HCT116 (cell line): ENCODE results near the gene RBMY1J. TPM values are rescaled to one million over a fixed set of nuclear protein-coding genes. Genes with fewer than 3 reads are reported as not detected.
"Not testable (repeated sequence)": the region's sequence is repeated elsewhere in the genome, so short reads cannot be mapped to it uniquely, and the experiment has no call there.

Source experiments
- ATAC-seq: fragments of 200-7000 bp; cut with Tn5 transposase; 2 replicates; pipeline ENCODE4 v1.9.1; 2020; ENCODE audit warnings: mild to moderate bottlenecking, moderate library complexity
- BruUV-seq: library from RNA; stranded (reverse); fragments of 400-500 nt; replicated peaks from 2 replicates; lab custom pipeline; 2021; lab: Mats Ljungman, UMichigan
- CTCF ChIA-PET: fragments of 300-600 bp; sonication (Branson Sonifier 250); formaldehyde crosslinking; loops from one replicate; lab custom pipeline; 2021; ENCODE audit warnings: antibody characterized with exemption; lab: Charles Lee
- POLR2A ChIA-PET: fragments of 300-600, 350-600 bp; sonication (Branson Sonifier 250); formaldehyde crosslinking; loops from one replicate; lab custom pipeline; 2021; ENCODE audit warnings: antibody characterized with exemption; lab: Charles Lee
- RAD21 ChIA-PET, 2 experiments: fragments of 300-600 bp; sonication (Branson Sonifier 250); formaldehyde crosslinking; loops; one replicate each; lab custom pipeline; 2023; ENCODE audit warnings: low total read pairs in 2 of 2; ENCODE audit not compliant: uncharacterized antibody in 2 of 2, unreplicated experiment in 2 of 2, low non-redundant PET in 1 of 2; lab: Charles Lee
- DNase-seq: peaks from one replicate; pipeline ENCODE4 v3.0.0-alpha.2; 2010; ENCODE audit warnings: low read depth, low spot score
- H2AFZ ChIP-seq: fragments of 200-600 bp; shearing (Covaris generic), sonication (generic); 2 replicates; pipeline ENCODE4 v1.6.1; 2017; ENCODE audit warnings: low read depth, mixed run types, mixed read lengths, antibody characterized with exemption, low read length; ENCODE audit not compliant: poor library complexity, severe bottlenecking
- H3K27ac ChIP-seq: 2 replicates; pipeline ENCODE4 v1.5.1; 2012; ENCODE audit warnings: low read depth, low read length
- H3K27me3 ChIP-seq: fragments of 200-600 bp; sonication (generic); 2 replicates; pipeline ENCODE4 v1.6.1; 2016; ENCODE audit warnings: mixed run types, low read length, mixed read lengths; ENCODE audit not compliant: insufficient read depth
- H3K36me3 ChIP-seq, 2 experiments: fragments of 200-500 bp in 1 of 2; fragments of 200-600 bp in 1 of 2; sonication (Bioruptor generic) in 1 of 2; sonication (generic) in 1 of 2; 2 replicates each; pipeline versions ENCODE4 v1.5.1 to v1.6.1; 2014 to 2016; ENCODE audit warnings: low read length in 2 of 2, inconsistent platforms in 1 of 2, mixed read lengths in 1 of 2, mixed run types in 1 of 2; ENCODE audit not compliant: insufficient read depth in 2 of 2, control insufficient read depth in 1 of 2
- H3K4me1 ChIP-seq, 2 experiments: fragments of 200-600 bp in 1 of 2; sonication (generic) in 1 of 2; 2 replicates each; pipeline versions ENCODE4 v1.5.1 to v1.6.1; 2012 to 2017; ENCODE audit warnings: low read length in 2 of 2, inconsistent platforms in 1 of 2, mild to moderate bottlenecking in 1 of 2, mixed read lengths in 1 of 2, mixed run types in 1 of 2, moderate library complexity in 1 of 2; ENCODE audit not compliant: insufficient read depth in 2 of 2, control insufficient read depth in 1 of 2
- H3K4me2 ChIP-seq: fragments of 200-600 bp; sonication (generic); 2 replicates; pipeline ENCODE4 v1.6.1; 2017; ENCODE audit warnings: mixed run types, low read length, mixed read lengths
- H3K4me3 ChIP-seq, 2 experiments: fragments of 200-600 bp in 1 of 2; sonication (generic) in 1 of 2; replicated peaks in 1 of 2; 2 replicates each; pipeline ENCODE4 v1.5.1; 2011 to 2016; ENCODE audit warnings: low read length in 2 of 2, control low read depth in 1 of 2, low read depth in 1 of 2, mild to moderate bottlenecking in 1 of 2, mixed read lengths in 1 of 2, mixed run types in 1 of 2
- H3K79me2 ChIP-seq: fragments of 200-600 bp; sonication (generic); 2 replicates; pipeline ENCODE4 v1.6.1; 2017; ENCODE audit warnings: mild to moderate bottlenecking, mixed run types, low read length, moderate library complexity, mixed read lengths; ENCODE audit not compliant: insufficient read depth
- H3K9ac ChIP-seq: fragments of 200-600 bp; sonication (generic); 2 replicates; pipeline ENCODE4 v1.6.1; 2016; ENCODE audit warnings: low read length, mixed read lengths
- H3K9me2 ChIP-seq: fragments of 200-600 bp; sonication (generic), shearing (Covaris generic); 2 replicates; pipeline ENCODE4 v1.6.1; 2017; ENCODE audit warnings: mixed run types, mild to moderate bottlenecking, moderate library complexity; ENCODE audit not compliant: insufficient read depth
- H3K9me3 ChIP-seq, 2 experiments: fragments of 200-500 bp in 1 of 2; fragments of 200-600 bp in 1 of 2; sonication (Bioruptor generic) in 1 of 2; sonication (generic) in 1 of 2; 2 replicates each; pipeline ENCODE4 v1.6.1; 2014 to 2017; ENCODE audit warnings: low read length in 2 of 2, mixed read lengths in 2 of 2, inconsistent platforms in 1 of 2, low read depth in 1 of 2, mild to moderate bottlenecking in 1 of 2, mixed run types in 1 of 2, moderate library complexity in 1 of 2; ENCODE audit not compliant: control insufficient read depth in 1 of 2, insufficient read depth in 1 of 2
- H4K20me1 ChIP-seq: fragments of 200-600 bp; sonication (generic), shearing (Covaris generic); 2 replicates; pipeline ENCODE4 v1.6.1; 2017; ENCODE audit warnings: mixed run types, mild to moderate bottlenecking, moderate library complexity; ENCODE audit not compliant: insufficient read depth
- ELF1 ChIP-seq: IDR thresholded peaks from 2 replicates; pipeline ENCODE4 v1.6.1; 2012; ENCODE audit warnings: low read depth, borderline replicate concordance
- FOSL1 ChIP-seq: IDR thresholded peaks from 2 replicates; pipeline ENCODE4 v1.6.1; 2012; ENCODE audit warnings: low read depth
- ZBTB33 ChIP-seq: IDR thresholded peaks from 2 replicates; pipeline ENCODE4 v1.6.1; 2011; ENCODE audit warnings: mild to moderate bottlenecking, low read length, moderate library complexity; ENCODE audit not compliant: insufficient replicate concordance; ENCODE audit errors: extremely low read depth
- intact Hi-C: fragments of 100-400 bp; cut with micrococcal nuclease; formaldehyde crosslinking; loops from 2 replicates; pipeline ENCODE4 v1.10.0; 2022
- total RNA-seq: library from RNA; stranded (reverse); gene quantifications from one replicate; pipeline ENCODE4 v1.2.1, GENCODE V29; 2021; ENCODE audit not compliant: unreplicated experiment

The RBMY1J gene
- total RNA-seq, 1 experiment from 2014 or later: not detected

- TF ChIP-seq ZBTB33 (no peak), ELF1 (no peak), FOSL1 (no peak)
- TF ChIP-seq, all 23 proteins: peak for 0
Observed at GRCh38 chrY:22373494-22373893, 29.7 kb upstream of the RBMY1J start (continued).

- H3K4me2 ChIP-seq, H3K27me3 ChIP-seq, H2AFZ ChIP-seq, H3K36me3 ChIP-seq, H3K9ac ChIP-seq, RAD21 ChIA-PET, ATAC-seq, H3K9me2 ChIP-seq, intact Hi-C loops, DNase-seq, H3K4me3 ChIP-seq, H3K79me2 ChIP-seq, CTCF ChIA-PET, H3K4me1 ChIP-seq, BruUV-seq, H4K20me1 ChIP-seq, H3K9me3 ChIP-seq, H3K27ac ChIP-seq, POLR2A ChIA-PET: not testable (repeated sequence)
Observed at GRCh38 chrY:22444718-22445396, 41.6 kb downstream of the RBMY1J start.

GRCh38 chrY:22455522-22455921, 52.3 kb downstream of the RBMY1J start:
- H3K4me2 ChIP-seq, H3K79me2 ChIP-seq, H3K9me3 ChIP-seq, H3K27me3 ChIP-seq, H3K4me3 ChIP-seq, H3K4me1 ChIP-seq, H3K9me2 ChIP-seq, ATAC-seq, H3K36me3 ChIP-seq, RAD21 ChIA-PET, intact Hi-C loops, BruUV-seq, H3K9ac ChIP-seq, POLR2A ChIA-PET, H2AFZ ChIP-seq, H3K27ac ChIP-seq, H4K20me1 ChIP-seq, DNase-seq, CTCF ChIA-PET: not testable (repeated sequence)

GRCh38 chrY:22461962-22462361, 58.8 kb downstream of the RBMY1J start:
- H3K27ac ChIP-seq, H3K9ac ChIP-seq, CTCF ChIA-PET, H3K27me3 ChIP-seq, BruUV-seq, H3K36me3 ChIP-seq, POLR2A ChIA-PET, H4K20me1 ChIP-seq, H3K4me2 ChIP-seq, ATAC-seq, H2AFZ ChIP-seq, H3K9me3 ChIP-seq, H3K79me2 ChIP-seq, H3K4me1 ChIP-seq, H3K4me3 ChIP-seq, intact Hi-C loops, DNase-seq, RAD21 ChIA-PET, H3K9me2 ChIP-seq: not testable (repeated sequence)
